Cortex of kidney (tissue), 1 donor: ENCODE results near the gene GHSR.
"Not testable (repeated sequence)": the region's sequence is repeated elsewhere in the genome, so short reads cannot be mapped to it uniquely, and the experiment has no call there.

Experiments
- DNase-seq: peaks from one replicate; lab custom pipeline; 2025; lab: John Stamatoyannopoulos, UW

Gene GHSR

DNA sequence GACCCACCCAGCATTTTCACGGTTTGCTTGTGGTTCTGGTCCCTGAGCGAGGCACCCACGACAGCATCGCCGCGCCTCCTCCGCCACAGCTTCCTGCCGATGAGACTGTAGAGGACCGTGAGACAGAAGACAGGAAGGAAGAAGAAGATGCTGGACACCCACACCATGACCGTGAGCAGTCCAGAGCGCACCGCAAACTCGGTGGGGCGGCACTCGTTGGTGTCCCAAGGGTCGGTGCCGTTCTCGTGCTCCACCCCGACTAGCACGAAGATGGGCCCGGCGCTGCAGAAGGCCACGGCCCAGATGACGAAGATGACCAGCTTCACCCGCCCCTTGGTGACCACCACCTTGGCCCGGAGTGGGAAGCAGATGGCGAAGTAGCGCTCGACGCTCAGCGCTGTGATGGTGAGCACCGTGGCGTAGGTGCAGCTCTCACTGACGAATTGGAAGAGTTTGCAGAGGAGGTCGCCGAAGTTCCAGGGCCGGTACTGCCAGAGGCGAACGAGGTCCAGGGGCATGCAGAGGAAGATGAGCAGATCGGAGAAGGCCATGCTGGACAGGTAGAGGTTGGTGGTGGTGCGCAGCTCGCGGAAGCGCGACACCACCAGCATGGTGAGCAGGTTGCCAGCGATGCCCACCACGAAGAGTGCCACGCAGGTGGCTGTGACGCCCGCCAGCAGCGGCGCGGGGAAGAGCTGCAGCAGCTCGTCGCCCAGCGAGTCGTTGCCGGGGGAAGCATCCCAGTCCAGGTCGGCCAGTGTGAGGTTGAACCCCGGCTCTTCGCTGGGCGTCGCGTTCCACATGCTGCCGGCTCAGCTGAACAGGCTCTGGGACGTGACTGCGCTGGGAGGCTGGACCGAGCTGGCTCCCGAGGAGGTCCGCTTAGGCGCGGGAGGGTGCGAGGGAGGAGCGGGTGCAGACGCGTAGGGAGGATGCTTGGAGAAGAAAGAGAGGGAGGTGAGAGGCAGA is at the start of gene GHSR:
TSS of gene GHSR (minus strand) at position 846 of the 969 bp plus-strand sequence. CDS start at position 803, 43 bp downstream.
- no peak for DNase-seq

- DNase-seq: not testable (repeated sequence)
Observed at GRCh38 chr3:172490198-172490669, 42.0 kb upstream of the GHSR start.

DNA sequence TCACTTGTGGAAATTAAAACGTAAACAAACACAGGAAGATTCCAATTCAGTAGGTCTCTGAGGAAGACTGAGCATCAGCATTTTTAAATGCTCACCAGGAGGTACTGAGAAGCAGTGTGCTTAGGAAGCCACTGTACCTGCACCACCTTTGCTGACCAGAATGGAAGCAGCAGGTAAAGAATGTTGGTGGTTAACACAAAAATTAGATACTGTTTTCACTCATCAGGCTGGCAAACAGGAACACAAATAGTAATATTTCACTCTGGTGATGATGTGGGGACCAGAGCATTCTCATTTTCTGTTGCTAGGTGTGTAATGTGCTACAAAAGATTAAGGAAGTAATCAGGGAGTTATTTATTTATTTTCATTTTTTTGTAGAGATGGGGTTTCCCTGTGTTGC is 29.9 kb upstream of the GHSR start:
- no peak for DNase-seq

DNA sequence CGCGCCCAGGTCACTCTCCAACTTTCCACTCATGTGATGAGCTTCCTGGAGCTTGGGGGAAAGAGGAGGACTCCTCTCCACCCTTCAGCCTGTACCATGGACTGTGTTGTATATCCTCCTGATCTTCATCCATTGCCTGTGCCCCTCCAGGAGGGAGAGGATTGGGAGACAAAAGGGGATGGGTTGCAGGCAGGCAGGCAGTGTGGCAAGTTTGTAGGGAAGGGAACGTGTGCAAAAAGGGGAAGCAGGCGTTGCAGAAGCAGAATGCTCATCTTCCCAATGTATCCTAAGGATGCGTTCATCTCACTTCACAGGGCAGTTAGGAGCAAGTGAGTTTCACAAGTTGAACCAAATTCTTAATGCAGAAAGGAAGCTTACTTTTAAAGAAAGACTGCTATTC is 28.1 kb upstream of the GHSR start:
- DNase-seq: no peak

DNA sequence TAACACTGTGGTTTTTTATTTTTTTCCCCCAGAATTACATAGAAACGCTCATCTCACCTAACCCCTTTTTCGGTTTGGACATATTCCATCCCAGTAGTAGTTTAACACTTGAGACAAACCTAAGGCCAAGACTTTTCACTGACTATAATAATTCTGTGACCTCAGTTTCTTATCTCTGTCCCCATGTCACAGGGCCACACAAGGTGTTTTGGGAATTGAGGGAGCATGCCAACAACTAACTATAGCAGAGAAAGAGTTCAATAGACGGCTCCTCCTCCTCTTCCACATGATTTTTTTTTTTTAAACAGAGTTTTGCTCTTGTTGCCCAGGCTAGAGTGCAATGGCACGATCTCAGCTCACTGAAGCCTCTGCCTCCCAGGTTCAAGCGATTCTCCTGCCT is 27.4 kb upstream of the GHSR start:
- no peak for DNase-seq

GRCh38 chr3:172471903-172472302 is 23.6 kb upstream of the GHSR start:
- no peak for DNase-seq

GRCh38 chr3:172470588-172470987 is 22.3 kb upstream of the GHSR start:
- no peak for DNase-seq

GRCh38 chr3:172467170-172467824 is 19.0 kb upstream of the GHSR start:
- DNase-seq: no peak

DNA sequence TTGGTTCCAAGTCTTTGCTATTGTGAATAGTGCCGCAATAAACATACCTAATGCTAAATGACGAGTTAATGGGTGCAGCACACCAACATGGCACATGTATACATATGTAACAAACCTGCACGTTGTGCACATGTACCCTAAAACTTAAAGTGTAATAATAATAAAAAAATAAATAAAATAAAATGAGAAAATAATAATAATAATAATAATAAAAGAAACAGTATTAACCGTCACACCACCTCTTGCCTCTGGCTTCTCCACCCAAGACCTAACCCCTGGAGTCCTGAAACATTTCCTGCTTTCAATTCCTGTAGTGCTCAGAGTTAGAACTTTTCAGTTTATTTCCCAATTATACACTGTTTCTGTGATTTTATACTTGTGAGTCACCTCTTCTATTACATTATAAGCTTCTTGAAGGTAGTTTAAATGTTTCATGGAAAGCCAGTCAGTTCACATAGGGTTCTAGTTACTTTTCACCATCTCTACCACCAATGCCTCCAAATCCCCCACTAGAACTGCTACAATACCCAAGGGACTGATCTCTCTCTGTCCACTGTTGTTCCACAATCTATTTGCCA is 18.4 kb upstream of the GHSR start:
- DNase-seq: no peak

GRCh38 chr3:172465281-172465680 is 17.0 kb upstream of the GHSR start:
- no peak for DNase-seq

DNA sequence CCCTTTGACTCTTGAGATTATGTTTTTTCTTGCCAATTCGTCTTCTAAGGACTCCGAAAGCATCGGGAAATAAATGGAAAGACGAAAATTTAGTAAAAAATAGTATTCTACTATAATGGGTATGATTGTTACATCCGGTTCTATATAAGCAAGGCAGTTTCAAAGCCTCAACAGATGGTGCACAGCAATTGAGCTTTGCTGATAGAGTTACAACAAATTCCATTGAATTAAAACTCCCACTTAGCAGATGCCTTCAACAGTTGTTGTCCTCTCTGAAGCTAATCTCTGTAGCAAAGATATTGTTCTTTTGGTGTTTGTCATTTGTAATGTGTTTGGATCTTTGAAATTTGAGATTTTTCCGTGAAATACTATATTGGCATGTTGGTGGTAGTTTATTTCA is 16.1 kb upstream of the GHSR start:
- no peak for DNase-seq

GRCh38 chr3:172461530-172462138 is 13.4 kb upstream of the GHSR start:
- no peak for DNase-seq

DNA sequence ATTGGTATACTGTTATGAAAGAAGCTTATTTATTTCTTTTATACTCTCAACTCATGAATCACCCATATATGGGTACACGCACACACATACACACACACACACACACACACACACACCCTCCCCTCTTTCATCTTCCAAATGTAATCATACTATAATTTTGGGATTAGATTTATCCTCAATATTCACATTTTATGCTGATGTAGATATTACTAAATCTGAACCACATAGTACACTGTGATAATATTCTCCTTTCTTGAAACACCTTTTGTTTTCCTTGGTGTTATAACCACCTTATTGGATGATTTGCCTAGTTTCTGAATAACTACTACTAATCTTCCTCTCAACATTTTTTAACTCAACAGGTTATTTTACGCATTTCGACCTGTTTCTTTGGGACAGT is 8.1 kb upstream of the GHSR start:
- no peak for DNase-seq

DNA sequence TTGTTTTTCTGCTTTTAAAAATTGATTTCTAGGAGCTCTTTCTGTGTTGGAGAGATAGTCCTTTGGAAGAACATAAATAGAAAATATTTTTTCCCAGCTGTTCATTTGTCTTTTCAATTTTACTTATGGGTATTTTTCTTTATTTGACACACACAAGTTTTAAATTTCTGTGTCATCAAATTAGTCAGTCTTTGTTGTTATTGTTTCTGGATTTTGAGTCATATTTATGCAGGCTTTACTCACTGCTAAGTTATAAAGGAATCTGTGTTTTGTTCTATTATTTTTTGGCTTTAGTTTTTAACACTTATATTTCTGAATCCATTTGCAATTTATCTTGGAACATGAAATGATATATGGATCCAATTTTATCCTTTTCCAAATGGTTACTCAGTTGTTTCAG is 5.9 kb upstream of the GHSR start:
- DNase-seq: no peak

DNA sequence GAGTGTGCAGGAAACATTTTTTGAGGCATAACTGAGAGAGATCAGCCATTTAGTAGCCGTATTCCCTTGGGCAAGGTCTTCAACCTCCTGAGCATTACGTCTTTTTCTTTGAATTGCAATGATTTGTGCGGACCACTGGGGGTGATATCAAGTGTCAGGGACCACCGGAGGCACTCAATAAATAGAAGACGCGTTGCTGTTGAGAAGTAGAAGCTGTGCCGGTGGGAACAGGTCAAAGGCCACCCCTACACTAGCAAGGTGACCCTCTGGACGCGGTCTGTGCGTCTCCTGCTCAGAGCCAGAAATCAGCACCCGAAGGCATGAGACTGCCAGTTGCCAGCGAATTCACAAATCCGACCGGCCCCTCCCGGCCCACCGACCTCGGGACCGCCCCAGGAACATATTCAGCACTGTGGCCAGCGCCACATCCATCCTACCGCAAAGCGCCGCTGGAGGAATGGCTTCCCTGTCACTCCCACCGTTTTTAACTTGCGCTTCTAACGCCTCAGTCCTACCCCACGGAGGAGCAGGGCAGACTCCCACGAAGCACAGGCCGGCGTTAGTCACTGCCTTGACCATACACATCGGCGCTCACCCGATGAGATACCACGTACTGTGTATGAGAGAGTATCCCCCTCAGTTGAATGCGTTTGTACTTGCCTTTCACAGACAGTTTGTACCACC is 1.4 kb upstream of the GHSR start:
- DNase-seq: no peak

- no peak for DNase-seq
Observed at GRCh38 chr3:172448661-172449465, 607 bp upstream of the GHSR start.

GRCh38 chr3:172446198-172446597 is 2.1 kb downstream of the GHSR start:
- no peak for DNase-seq

- no peak for DNase-seq
Observed at GRCh38 chr3:172444821-172445220, 3.4 kb downstream of the GHSR start.

DNA sequence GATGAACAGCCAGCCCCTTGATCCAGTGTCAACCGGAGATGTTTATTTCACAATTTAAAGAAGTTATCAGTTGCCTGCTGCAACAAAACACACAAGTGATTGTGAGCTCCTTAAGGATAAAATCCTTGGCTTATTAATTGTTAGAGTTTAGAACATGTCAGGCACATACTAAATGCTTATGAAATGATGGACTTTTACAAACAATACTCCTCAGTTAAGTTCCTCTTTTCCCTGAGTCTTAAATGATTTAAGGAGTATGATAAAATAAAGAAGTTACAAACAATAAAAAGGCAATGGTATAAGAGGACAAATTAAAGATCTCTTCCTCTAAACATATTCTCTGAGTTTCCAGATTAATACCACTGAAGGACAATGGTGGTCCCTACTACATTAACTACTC is 5.7 kb downstream of the GHSR start:
- DNase-seq: no peak

DNA sequence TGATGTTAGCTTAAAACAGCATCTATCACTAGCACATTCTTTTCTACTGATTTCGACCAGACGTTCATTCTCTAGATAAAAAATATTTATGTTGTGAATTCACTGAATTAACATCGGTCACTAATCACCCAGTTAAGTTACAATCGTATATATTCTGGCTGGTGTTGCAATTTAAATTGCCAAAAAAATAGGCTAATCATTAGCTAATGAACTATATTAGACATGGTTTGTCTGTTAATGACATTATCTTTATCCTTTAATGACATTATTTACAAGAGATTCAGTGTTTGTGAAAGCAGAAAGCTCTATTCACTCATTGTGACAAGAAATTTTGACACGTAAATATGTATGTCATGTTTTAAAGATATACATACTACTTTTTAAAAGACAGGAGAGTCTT is 6.7 kb downstream of the GHSR start:
- DNase-seq: no peak

DNA sequence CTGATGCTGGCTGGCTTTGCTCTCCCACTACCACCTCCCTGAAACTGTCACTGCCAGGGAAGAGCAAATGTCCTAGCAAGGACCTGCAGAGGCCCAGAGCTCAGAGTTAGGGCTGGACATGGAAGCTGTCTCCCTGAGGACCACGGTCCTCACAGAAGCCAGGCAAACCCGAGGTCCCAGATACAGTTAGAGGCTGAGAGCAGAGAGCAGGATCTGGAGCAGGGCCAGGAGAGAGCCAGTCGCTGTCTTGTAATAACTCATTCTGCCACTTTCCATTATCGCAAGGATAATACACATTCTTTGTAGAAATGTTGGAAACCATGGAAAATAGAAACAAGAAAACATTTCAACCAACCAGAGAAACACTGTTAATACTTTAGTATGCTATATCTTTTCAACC is 10.1 kb downstream of the GHSR start:
- DNase-seq: no peak
